Left cardiac atrium (tissue), 4 donors: Measurements from ENCODE around the gene HBEGF. TPM values are rescaled to one million over a fixed set of nuclear protein-coding genes. Genes with fewer than 3 reads are reported as not detected.

Source experiments
- ATAC-seq, 2 donors: fragments of 200-7000 bp; cut with Tn5 transposase; one replicate each; pipeline ENCODE4 v1.9.1; 2020; ENCODE audit warnings: mild to moderate bottlenecking in 2 of 2, moderate library complexity in 2 of 2
- DNase-seq: peaks from one replicate; pipeline ENCODE4 v3.0.0-alpha.2; 2020
- intact Hi-C, 2 donors: fragments of 100-400 bp; cut with DNase I; formaldehyde crosslinking; loops; one replicate each; pipeline versions ENCODE4 v1.14.1 to v1.15.1; 2022 to 2023
- long read RNA-seq: library from polyadenylated mRNA; unstranded; transcript quantifications from one replicate; pipeline ENCODE4 v2.0.0, GENCODE V29; 2021
- total RNA-seq, 2 donors: library from RNA; stranded (reverse); fragmentation: NEBNext Ultra II Directional; extraction: Animal tissue kit (Norgen Biotek cat#: 25700); gene quantifications; one replicate each; pipeline ENCODE4 v1.2.1, GENCODE V29; 2021
- donor health status: DM: no; HTN: yes; CAD: no.
- donor health status: DM: no; HTN: yes; CAD: no; lungs with severe emphysema.
- donor health status: DM: yes; HTN: yes; CAD: no.
- donor health status: Dilated cardiomyopathy.

The HBEGF gene
- total RNA-seq = 10 to 100 TPM; 12.9 to 18.3 TPM
- long read RNA-seq, transcript HBEGF-201 (6 exons, 2,386 nt) = major isoform, 18 of 29 reads
- long read RNA-seq, transcript HBEGF-202 (2 exons, 1,230 nt) = minor isoform, 6 of 29 reads
- long read RNA-seq, partial matches to known transcripts = 5 of 29 reads
- long read RNA-seq, other reads (novel, unspliced or antisense) = 0 of 29 reads

GRCh38 chr5:140346348-140347221 is at the start of gene HBEGF:
TSS of gene HBEGF (minus strand) at chr5:140346603. CDS start at chr5:140346328, 275 bp downstream.
- intact Hi-C loops = loop anchor here (5.0 to 10.0 kb wide), 2 partner anchors 52 to 169 kb away; partner anchors contain the start of gene CYSTM1 (in 1 of the 2)
- DNase-seq (peak; percentile 86), ATAC-seq (peak; percentile 89)

GRCh38 chr5:140393738-140394137 is 47.3 kb upstream of the HBEGF start:
- intact Hi-C loops = no loop called here

GRCh38 chr5:140391732-140392131 is 45.3 kb upstream of the HBEGF start:
- intact Hi-C loops = no loop called here
- DNase-seq = no peak
- ATAC-seq = no peak

More at GRCh38 chr5:140393738-140394137, 47.3 kb upstream of the HBEGF start:
- no peak for DNase-seq
- no peak for ATAC-seq

- no peak for DNase-seq
- ATAC-seq = peak in 1 of 2 donors; percentile 61
- intact Hi-C loops = no loop called here
These were observed 44.9 kb upstream of the HBEGF start for GRCh38 chr5:140391312-140391711.

- no peak for DNase-seq
- no peak for ATAC-seq
- intact Hi-C loops = no loop called here
These were observed 41.6 kb upstream of the HBEGF start for GRCh38 chr5:140388052-140388451.

- ATAC-seq (peak in 1 of 2 donors; percentile 70), DNase-seq (no peak)
- intact Hi-C loops = no loop called here
These were observed 36.9 kb upstream of the HBEGF start for GRCh38 chr5:140383300-140383699.

- ATAC-seq (no peak), DNase-seq (no peak)
- intact Hi-C loops = no loop called here
These were observed 36.5 kb upstream of the HBEGF start for GRCh38 chr5:140382866-140383265.

- ATAC-seq = no peak
These were observed 35.6 kb upstream of the HBEGF start for GRCh38 chr5:140381972-140382371.

GRCh38 chr5:140381351-140381750 is 34.9 kb upstream of the HBEGF start:
- DNase-seq (no peak), ATAC-seq (no peak)
- intact Hi-C loops = no loop called here

More at GRCh38 chr5:140381972-140382371, 35.6 kb upstream of the HBEGF start:
- DNase-seq = no peak
- intact Hi-C loops = no loop called here

GRCh38 chr5:140372971-140373487 is 26.6 kb upstream of the HBEGF start:
- intact Hi-C loops = no loop called here
- peak; percentile 82 to 90 for ATAC-seq
- DNase-seq = peak; percentile 85

- DNase-seq = no peak
- intact Hi-C loops = no loop called here
- no peak for ATAC-seq
These were observed 25.2 kb upstream of the HBEGF start for GRCh38 chr5:140371356-140372151.

- DNase-seq (no peak), ATAC-seq (no peak)
- intact Hi-C loops = loop anchor here in 1 of 2 donors (10.0 kb wide), 1 partner anchor 677 kb away; no protein-coding TSS in a partner anchor
These were observed 21.0 kb upstream of the HBEGF start for GRCh38 chr5:140367256-140368013.

GRCh38 chr5:140366589-140367255 is 20.3 kb upstream of the HBEGF start:
- intact Hi-C loops = loop anchor here in 1 of 2 donors (10.0 kb wide), 1 partner anchor 678 kb away; no protein-coding TSS in a partner anchor
- ATAC-seq = no peak
- DNase-seq = no peak

GRCh38 chr5:140365941-140366340 is 19.5 kb upstream of the HBEGF start:
- DNase-seq = no peak
- intact Hi-C loops = loop anchor here in 1 of 2 donors (10.0 kb wide), 1 partner anchor 679 kb away; no protein-coding TSS in a partner anchor
- ATAC-seq = no peak

- intact Hi-C loops = loop anchor here in 1 of 2 donors (10.0 kb wide), 1 partner anchor 680 kb away; no protein-coding TSS in a partner anchor
- no peak for ATAC-seq
- no peak for DNase-seq
These were observed 18.9 kb upstream of the HBEGF start for GRCh38 chr5:140365282-140365681.

GRCh38 chr5:140364472-140364765 is 18.0 kb upstream of the HBEGF start:
- ATAC-seq = no peak
- no peak for DNase-seq
- intact Hi-C loops = loop anchor here in 1 of 2 donors (10.0 kb wide), 1 partner anchor 680 kb away; no protein-coding TSS in a partner anchor

- ATAC-seq = peak in 1 of 2 donors; percentile 4
- intact Hi-C loops = loop anchor here in 1 of 2 donors (10.0 kb wide), 1 partner anchor 681 kb away; no protein-coding TSS in a partner anchor
These were observed 17.4 kb upstream of the HBEGF start for GRCh38 chr5:140363631-140364471.

More at GRCh38 chr5:140363631-140364471, 17.4 kb upstream of the HBEGF start:
- no peak for DNase-seq
